GM10248 (cell line): ENCODE measurements around the gene SAMD7.

Experiments used
- CTCF ChIA-PET: fragments of 300-600 bp; sonication (Branson Sonifier 250); formaldehyde crosslinking; extraction: SDS; loops from one replicate; lab custom pipeline; 2021; ENCODE audit warnings: antibody characterized with exemption; lab: Yijun Ruan, JAX
- POLR2A ChIA-PET: fragments of 350-650 bp; sonication (Branson Sonifier 250); formaldehyde crosslinking; extraction: SDS; loops from one replicate; lab custom pipeline; 2020; ENCODE audit warnings: antibody characterized with exemption; lab: Yijun Ruan, JAX
- DNase-seq: peaks from one replicate; pipeline ENCODE4 v3.0.0; 2012; ENCODE audit errors: extremely low spot score
- TF ChIP-seq, protein P1 (sequence below): IDR thresholded peaks from 2 replicates; pipeline ENCODE4 v1.5.1; 2012; ENCODE audit warnings: mild to moderate bottlenecking, low read depth; ENCODE audit errors: extremely low read depth, missing control alignments, control extremely low read depth

The SAMD7 gene

DNA sequence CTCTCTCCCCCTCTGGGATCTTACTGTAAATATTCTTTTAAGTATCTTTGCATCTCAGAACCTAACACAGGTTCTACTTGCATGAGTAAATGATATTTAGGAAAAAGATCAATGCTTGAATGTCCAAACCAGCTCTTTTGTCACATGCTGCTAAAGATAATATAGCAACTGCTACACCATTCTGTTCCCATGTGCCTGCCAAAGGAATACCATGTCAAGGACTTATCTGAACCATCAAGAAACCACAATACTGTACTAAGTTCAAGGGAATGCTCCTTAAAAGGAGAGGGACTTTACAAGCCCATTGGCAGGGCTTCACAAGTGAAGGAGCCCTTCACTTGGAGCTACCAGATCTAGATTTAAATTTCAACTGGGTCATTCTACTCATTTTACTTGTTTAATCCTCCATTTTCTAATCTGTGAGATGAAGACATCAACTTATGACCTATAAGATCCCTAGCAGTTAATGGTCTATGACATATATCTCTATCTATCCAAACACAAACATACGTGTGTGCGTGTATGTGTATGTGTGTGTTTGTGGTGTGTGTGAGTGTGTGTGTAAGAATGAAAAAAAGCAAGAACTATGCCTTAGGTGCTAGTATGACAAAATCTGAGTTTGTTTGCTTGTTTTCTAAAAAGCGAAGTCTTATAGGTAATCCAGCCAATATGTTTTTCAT, 42.2 kb downstream of the SAMD7 start:
- ChIA-PET CTCF (interaction anchor here (0.8 to 2.5 kb wide), 8 partner anchors 10 to 113 kb away, joined by 3 to 14 read pairs (median 4); partner anchors contain the start of gene SEC62), POLR2A (interaction anchor here (0.6 kb wide), 1 partner anchor 19 kb away, joined by 8 read pairs; no protein-coding TSS in a partner anchor)
- no peak for DNase-seq
- TF ChIP-seq, protein P1, sequence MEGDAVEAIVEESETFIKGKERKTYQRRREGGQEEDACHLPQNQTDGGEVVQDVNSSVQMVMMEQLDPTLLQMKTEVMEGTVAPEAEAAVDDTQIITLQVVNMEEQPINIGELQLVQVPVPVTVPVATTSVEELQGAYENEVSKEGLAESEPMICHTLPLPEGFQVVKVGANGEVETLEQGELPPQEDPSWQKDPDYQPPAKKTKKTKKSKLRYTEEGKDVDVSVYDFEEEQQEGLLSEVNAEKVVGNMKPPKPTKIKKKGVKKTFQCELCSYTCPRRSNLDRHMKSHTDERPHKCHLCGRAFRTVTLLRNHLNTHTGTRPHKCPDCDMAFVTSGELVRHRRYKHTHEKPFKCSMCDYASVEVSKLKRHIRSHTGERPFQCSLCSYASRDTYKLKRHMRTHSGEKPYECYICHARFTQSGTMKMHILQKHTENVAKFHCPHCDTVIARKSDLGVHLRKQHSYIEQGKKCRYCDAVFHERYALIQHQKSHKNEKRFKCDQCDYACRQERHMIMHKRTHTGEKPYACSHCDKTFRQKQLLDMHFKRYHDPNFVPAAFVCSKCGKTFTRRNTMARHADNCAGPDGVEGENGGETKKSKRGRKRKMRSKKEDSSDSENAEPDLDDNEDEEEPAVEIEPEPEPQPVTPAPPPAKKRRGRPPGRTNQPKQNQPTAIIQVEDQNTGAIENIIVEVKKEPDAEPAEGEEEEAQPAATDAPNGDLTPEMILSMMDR = no peak

DNA sequence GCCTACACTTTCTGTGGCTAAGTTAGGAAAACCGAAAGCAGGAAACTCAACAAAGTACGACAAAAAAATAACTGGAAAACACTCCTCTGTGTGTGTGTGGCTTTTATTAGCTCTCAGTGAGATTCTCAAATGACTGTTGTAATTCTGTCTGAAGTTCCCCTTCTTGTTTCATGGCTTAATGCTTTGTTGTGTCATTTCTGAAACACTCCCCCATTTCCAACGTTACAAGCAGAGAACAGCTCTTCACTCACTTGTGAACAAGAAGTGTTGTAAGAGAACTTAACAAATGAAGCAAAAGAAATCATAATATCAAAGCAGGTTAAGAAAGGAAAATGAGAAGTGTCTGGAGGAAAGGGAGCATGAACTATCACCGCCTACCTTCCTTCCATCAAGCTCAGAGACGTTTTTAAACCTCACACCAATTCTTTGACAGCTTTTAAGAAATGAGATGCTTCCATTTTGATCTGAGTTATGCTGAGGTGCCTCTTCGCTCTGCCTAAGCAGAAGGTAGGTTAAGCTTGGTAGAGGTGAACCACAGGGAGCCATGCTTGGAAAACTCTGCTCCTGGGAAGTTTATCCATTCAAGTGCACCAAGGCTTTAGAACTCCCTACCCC, 42.9 kb downstream of the SAMD7 start:
- ChIA-PET CTCF (interaction anchor here (1.2 to 2.5 kb wide), 7 partner anchors 11 to 114 kb away, joined by 3 to 14 read pairs (median 4); partner anchors contain the start of gene SEC62), POLR2A (interaction anchor here (0.6 kb wide), 2 partner anchors 18 to 58 kb away, joined by 6 to 8 read pairs; no protein-coding TSS in a partner anchor)
- peak; percentile 43 for DNase-seq
- TF ChIP-seq, protein P1 = no peak

DNA sequence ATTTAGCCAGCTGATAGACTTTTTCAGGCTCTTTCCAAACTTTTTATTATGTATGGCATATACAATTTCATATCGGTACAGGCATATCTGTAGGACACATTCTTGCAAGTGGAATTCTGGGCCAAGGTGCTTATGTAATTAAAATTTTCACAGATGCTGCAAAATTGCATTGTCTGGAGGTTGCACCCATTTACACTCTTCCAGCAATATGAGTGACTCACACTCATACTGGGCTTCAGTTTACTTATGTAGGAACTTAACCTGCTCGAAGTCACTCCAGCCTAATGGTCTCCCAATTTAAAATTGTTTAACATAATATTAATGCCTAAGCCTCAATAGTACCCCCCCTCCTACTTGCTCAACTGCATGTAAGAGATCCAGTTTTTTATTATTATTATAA, 44.0 kb downstream of the SAMD7 start:
- CTCF ChIA-PET = interaction anchor here (0.9 to 2.5 kb wide), 4 partner anchors 10 to 13 kb away, joined by 3 to 14 read pairs (median 6); partner anchors contain the start of gene SEC62
- POLR2A ChIA-PET = no interaction called here
- DNase-seq = no peak
- TF ChIP-seq, protein P1 = no peak

DNA sequence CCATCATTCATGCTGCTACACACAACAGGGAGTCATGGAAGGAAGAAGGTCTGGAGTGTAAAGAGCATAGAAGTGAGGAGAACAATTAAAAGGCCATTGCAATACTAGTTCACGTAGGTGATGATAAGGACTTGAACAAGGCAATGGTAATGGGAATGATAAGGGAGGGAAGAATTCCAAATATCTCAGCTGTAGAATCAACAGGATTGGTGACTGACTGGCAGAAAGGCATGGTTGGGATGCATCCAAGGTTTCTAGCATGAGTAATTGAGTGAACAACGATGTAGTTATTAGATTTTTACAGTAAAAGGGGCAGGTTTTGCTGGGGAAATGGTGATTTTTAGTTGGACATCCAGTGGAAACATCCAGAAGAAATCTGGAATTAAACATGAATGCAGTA, 52.8 kb downstream of the SAMD7 start:
- CTCF ChIA-PET = interaction anchor here (5.8 kb wide), 1 partner anchor 13 kb away, joined by 38 read pairs; no protein-coding TSS in a partner anchor
- no peak for DNase-seq
- TF ChIP-seq, protein P1 = no peak
- POLR2A ChIA-PET = no interaction called here

DNA sequence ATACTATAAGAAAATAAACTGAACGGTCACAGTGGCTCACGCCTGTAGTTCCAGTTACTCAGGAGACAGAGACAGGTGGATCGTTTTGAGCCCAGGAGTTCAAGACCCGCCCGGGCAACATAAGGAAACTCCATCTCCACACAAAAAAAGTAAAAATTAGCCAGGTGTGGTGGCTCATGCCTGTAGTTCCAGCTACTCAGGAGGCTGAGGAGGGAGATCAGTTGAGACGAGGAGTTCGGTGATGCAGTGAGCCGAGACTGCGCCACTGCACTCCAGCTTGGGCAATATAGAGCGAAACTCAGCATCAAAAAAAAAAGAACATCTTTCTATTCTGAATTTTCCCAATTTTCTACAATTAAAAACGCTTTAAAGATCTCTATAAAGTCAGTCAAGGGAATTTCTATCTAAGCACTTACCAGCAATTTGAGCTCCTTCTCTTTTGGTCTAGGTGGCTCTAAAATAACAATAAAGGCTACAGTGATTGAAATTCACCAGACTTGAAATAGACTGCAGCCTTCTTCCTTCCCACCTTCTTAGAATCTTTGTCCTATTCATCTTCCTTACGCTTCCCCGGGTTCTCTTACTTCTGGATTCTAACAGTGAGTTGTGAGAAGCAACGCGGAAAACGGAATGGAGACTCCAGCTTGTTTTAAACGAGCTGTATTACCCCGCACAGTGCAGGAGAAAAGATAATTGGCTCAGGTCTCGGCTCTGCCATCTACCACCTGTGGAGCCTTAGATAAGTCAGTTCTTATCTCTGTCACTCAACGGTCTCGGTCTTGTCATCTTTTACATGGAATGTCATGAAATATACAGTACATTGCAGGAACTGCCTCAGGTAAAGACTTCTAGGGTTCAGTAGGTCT, 54.4 kb downstream of the SAMD7 start:
- CTCF ChIA-PET = interaction anchor here (1.0 to 5.8 kb wide), 13 partner anchors 10 to 203 kb away, joined by 3 to 38 read pairs (median 7); no protein-coding TSS in a partner anchor
- POLR2A ChIA-PET = interaction anchor here (0.7 to 1.7 kb wide), 4 partner anchors 18 to 152 kb away, joined by 3 to 5 read pairs (median 4); no protein-coding TSS in a partner anchor
- DNase-seq = no peak
- TF ChIP-seq, protein P1 = no peak
